GM12873 (cell line): ENCODE measurements around the gene ATP5F1D.

ENCODE experiments used
- CTCF ChIP-seq: IDR thresholded peaks from 2 replicates; pipeline ENCODE4 v1.5.1; 2012; ENCODE audit warnings: low read depth, mild to moderate bottlenecking, moderate library complexity, low read length, control low read depth; ENCODE audit not compliant: insufficient read depth; ENCODE audit errors: missing control alignments

The ATP5F1D gene

GRCh38 chr19:1241417-1242095 is at the start of gene ATP5F1D:
Gene ATP5F1D (plus strand): TSS chr19:1241751. CDS start chr19:1241851, 100 bp downstream.
- no peak for TF ChIP-seq CTCF

DNA sequence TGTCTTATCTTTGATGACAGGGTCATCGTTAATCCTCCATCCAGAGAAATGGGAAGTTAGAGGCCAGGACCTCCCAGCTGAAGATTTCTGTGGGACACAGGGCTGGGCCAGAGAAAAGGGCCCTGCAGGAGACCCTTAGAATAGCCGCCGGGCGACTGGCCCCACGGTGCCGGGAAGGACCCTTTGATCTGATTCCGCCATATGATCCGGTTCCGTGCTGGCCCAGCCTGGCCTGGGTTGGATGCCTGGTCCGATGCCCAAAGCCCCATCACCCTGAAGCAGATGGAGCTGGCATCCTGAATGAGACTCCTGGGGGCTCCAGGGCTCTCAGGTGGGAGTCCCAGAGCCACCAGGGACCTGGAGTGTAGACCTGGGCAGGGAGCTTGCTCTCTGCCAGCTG is 42.0 kb upstream of the ATP5F1D start:
- TF ChIP-seq CTCF: no peak

- no peak for TF ChIP-seq CTCF
Observed at GRCh38 chr19:1205114-1206099, 36.1 kb upstream of the ATP5F1D start, which contains the start of gene STK11. Gene STK11 (plus strand): TSS chr19:1205778. CDS start chr19:1206914, 1,136 bp downstream.

DNA sequence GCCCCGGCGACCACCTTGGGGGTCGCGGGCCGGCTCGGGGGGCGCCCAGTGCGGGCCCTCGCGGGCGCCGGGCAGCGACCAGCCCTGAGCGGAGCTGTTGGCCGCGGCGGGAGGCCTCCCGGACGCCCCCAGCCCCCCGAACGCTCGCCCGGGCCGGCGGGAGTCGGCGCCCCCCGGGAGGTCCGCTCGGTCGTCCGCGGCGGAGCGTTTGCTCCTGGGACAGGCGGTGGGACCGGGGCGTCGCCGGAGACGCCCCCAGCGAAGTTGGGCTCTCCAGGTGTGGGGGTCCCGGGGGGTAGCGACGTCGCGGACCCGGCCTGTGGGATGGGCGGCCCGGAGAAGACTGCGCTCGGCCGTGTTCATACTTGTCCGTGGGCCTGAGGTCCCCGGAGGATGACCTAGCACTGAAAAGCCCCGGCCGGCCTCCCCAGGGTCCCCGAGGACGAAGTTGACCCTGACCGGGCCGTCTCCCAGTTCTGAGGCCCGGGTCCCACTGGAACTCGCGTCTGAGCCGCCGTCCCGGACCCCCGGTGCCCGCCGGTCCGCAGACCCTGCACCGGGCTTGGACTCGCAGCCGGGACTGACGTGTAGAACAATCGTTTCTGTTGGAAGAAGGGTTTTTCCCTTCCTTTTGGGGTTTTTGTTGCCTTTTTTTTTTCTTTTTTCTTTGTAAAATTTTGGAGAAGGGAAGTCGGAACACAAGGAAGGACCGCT is 35.2 kb upstream of the ATP5F1D start:
- no peak for TF ChIP-seq CTCF

- TF ChIP-seq CTCF: no peak
Observed at GRCh38 chr19:1206864-1207450, 34.6 kb upstream of the ATP5F1D start.

DNA sequence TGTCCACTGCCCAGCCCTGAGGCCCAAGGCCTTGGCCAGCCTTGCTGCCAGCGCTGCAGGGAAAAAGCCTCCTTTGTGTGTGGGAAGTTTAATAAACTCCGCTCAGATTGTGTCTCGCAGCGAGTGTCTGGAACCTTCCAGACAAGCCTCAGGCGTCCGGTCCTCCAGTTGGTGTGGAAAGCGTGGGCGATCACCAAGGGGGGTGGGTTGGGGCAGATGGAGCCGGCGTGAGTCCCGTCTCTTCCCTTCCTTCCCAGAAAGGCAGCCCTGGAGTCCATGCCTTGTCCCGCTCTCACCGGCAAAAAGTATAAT is 31.4 kb upstream of the ATP5F1D start:
- TF ChIP-seq CTCF: no peak
